Heart left ventricle (tissue), 16 donors: Measurements from ENCODE around the gene TRPM3. TPM values are rescaled to one million over a fixed set of nuclear protein-coding genes. Genes with fewer than 3 reads are reported as not detected.

ENCODE experiments used
- ATAC-seq, 4 donors: fragments of 200-7000 bp; cut with Tn5 transposase; one replicate each; pipeline ENCODE4 v1.9.1; 2020 to 2022; ENCODE audit warnings: moderate library complexity in 4 of 4, mild to moderate bottlenecking in 3 of 4, moderate number of reproducible peaks in 1 of 4
- DNase-seq, 5 donors: peaks; one replicate each; pipeline ENCODE4 v3.0.0-alpha.2; 2020
- H3K27ac ChIP-seq, 12 donors: fragments of 200-600 bp; sonication (generic) in 4 of 12; one replicate each; pipeline versions ENCODE4 v1.5.0 to v1.8.0; 2016 to 2022; ENCODE audit warnings: mild to moderate bottlenecking in 2 of 12
- H3K27me3 ChIP-seq, 9 donors: fragments of 200-600 bp; sonication (generic) in 2 of 9; one replicate each; pipeline versions ENCODE4 v1.5.1 to v1.8.0; 2016 to 2022; ENCODE audit warnings: mild to moderate bottlenecking in 3 of 9
- H3K36me3 ChIP-seq, 9 donors: fragments of 200-600 bp; sonication (generic) in 2 of 9; one replicate each; pipeline versions ENCODE4 v1.5.0 to v1.8.0; 2018 to 2022; ENCODE audit warnings: mild to moderate bottlenecking in 2 of 9
- H3K4me1 ChIP-seq, 12 donors: fragments of 200-600 bp; sonication (generic) in 4 of 12; one replicate each; pipeline versions ENCODE4 v1.5.0 to v1.8.0; 2016 to 2022; ENCODE audit warnings: mild to moderate bottlenecking in 3 of 12
- H3K4me3 ChIP-seq, 12 donors: fragments of 200-600 bp; sonication (generic) in 4 of 12; one replicate each; pipeline versions ENCODE4 v1.5.0 to v1.8.0; 2017 to 2022; ENCODE audit warnings: mild to moderate bottlenecking in 9 of 12, moderate library complexity in 4 of 12
- H3K9me3 ChIP-seq, 12 donors: fragments of 200-600 bp; sonication (generic) in 4 of 12; one replicate each; pipeline versions ENCODE4 v1.5.0 to v1.8.0; 2016 to 2022; ENCODE audit warnings: mild to moderate bottlenecking in 1 of 12
- CTCF ChIP-seq, 12 donors: fragments of 200-600 bp; sonication (generic) in 4 of 12; IDR thresholded peaks; one replicate each; pipeline versions ENCODE4 v1.5.0 to v1.8.0; 2018 to 2022; ENCODE audit warnings: antibody characterized with exemption in 12 of 12, mild to moderate bottlenecking in 5 of 12
- POLR2A ChIP-seq, 2 donors: fragments of 450-650 bp; IDR thresholded peaks; one replicate each; pipeline ENCODE4 v1.6.1; 2017; ENCODE audit warnings: antibody characterized with exemption in 2 of 2, mild to moderate bottlenecking in 2 of 2, moderate library complexity in 2 of 2
- WGBS, 4 donors: extraction: QIAGEN DNeasy Blood & Tissue Kit in 2 of 4; methylation state at CpG; one replicate each; pipeline versions ENCODE4 v1.1.5 to v1.1.7; 2013 to 2018; 5-methylcytosine and 5-hydroxymethylcytosine counted together
- intact Hi-C, 10 donors: fragments of 100-400 bp; cut with DNase I; formaldehyde crosslinking; loops; one replicate each; pipeline versions ENCODE4 v1.11.1 to v1.14.2; 2022
- polyA plus RNA-seq, 2 donors: library from polyadenylated mRNA; stranded (reverse); fragments of 200-250 nt; gene quantifications; one replicate each; pipeline ENCODE4 v1.2.3, GENCODE V29; 2013
- total RNA-seq, 9 donors: library from RNA; depleted of rRNA in 2 of 9; stranded (reverse); fragments of >200 nt in 2 of 9; fragmentation: NEBNext Ultra II Directional in 3 of 9; extraction: Animal tissue kit (Norgen Biotek cat#: 25700) in 3 of 9; gene quantifications; one replicate each; pipeline versions ENCODE4 v1.1.0 to v1.2.4, GENCODE V29; 2016 to 2023
- donor health status: ischemic (EF 13 %, LVEDD 7.1; RV severe dilation, severe dysfunction).
- donor health status: healthy with polysubstance abuse.
- donor health status: DM: no; HTN: yes; CAD: no.
- donor health status: DM: no; HTN: no; CAD: no.
- donor health status: ischemic (EF 25% LVEDD 6.9; RV normal size, moderate dysfunction).
- donor health status: ischemic (EF 25% LVEDD 5.7; RV mildly dilated, moderate dysfunction).
- donor health status: healthy.
- donor health status: DM: yes; HTN: yes; CAD: no.
- donor health status: ischemic (EF 35%, LVEDD 5.7; RV mildly dilated, moderate dysfunction).
- donor health status: nonischemic (EF 11% LVEDD 7.7; RV severe dilation, severe dysfunction).
- donor health status: DM: yes; HTN: yes; CAD: no.
- donor health status: PGD.
- donor health status: ischemic (EF 29% LVEDD 5.4; RV normal size, mild dysfunction).
- donor health status: nonischemic (EF 23%, LVEDD 6.1; RV moderate dilation, normal function).

The TRPM3 gene
- total and polyA plus RNA-seq, 11 donors = 0.02 to 0.91 (median 0.10) TPM; not detected in 1

GRCh38 chr9:71136696-71137095 lies 15.3 kb upstream of the TRPM3 start:
- no peak overlapping the region for H3K27ac ChIP-seq
- intact Hi-C loops = no loop called here
- no peaks in the 10 kb centered on the region for H3K4me1 ChIP-seq
- WGBS, 4 donors = 63 to 71% (median 67%) methylated on average over 6 of the region's 6 CpGs
- TF ChIP-seq CTCF (IDR thresholded peaks at IDR 0.05) (no peak), POLR2A (IDR thresholded peaks at IDR 0.05) (no peak)
- no peak for DNase-seq
- no peaks in the 10 kb centered on the region for H3K9me3 ChIP-seq
- no peaks in the 10 kb centered on the region for H3K27me3 ChIP-seq
- ATAC-seq = no peak
- H3K36me3 ChIP-seq = no peaks in the 10 kb centered on the region
- no peak overlapping the region for H3K4me3 ChIP-seq

GRCh38 chr9:71131145-71131544 lies 9.7 kb upstream of the TRPM3 start:
- Histone ChIP-seq H3K4me1 (no peaks in the 10 kb centered on the region), H3K27me3 (no peaks in the 10 kb centered on the region), H3K9me3 (no peaks in the 10 kb centered on the region), H3K36me3 (no peaks in the 10 kb centered on the region), H3K27ac (no peak overlapping the region), H3K4me3 (no peak overlapping the region)
- no peak for ATAC-seq
- WGBS, 4 donors = 47 to 79% (median 64%) methylated on average over 3 of the region's 3 CpGs
- DNase-seq = no peak
- TF ChIP-seq POLR2A (IDR thresholded peaks at IDR 0.05) (no peak), CTCF (IDR thresholded peaks at IDR 0.05) (no peak)
- intact Hi-C loops = no loop called here

- ATAC-seq (no peak), DNase-seq (no peak)
- intact Hi-C loops = no loop called here
- 88 to 99% (median 97%) methylated on average over 4 of the region's 4 CpGs for WGBS, 4 donors
- Histone ChIP-seq H3K36me3 (no peaks in the 10 kb centered on the region), H3K4me3 (no peak overlapping the region), H3K27ac (no peak overlapping the region), H3K4me1 (no peaks in the 10 kb centered on the region), H3K27me3 (no peaks in the 10 kb centered on the region), H3K9me3 (no peaks in the 10 kb centered on the region)
- no peak for TF ChIP-seq POLR2A (IDR thresholded peaks at IDR 0.05)
Measured at GRCh38 chr9:71130521-71130920, 9.1 kb upstream of the TRPM3 start.

- ATAC-seq (no peak), DNase-seq (no peak)
- no peak overlapping the region for H3K4me3 ChIP-seq
- TF ChIP-seq POLR2A (IDR thresholded peaks at IDR 0.05) = no peak
- TF ChIP-seq CTCF (IDR thresholded peaks at IDR 0.05) = no peak
- H3K27ac ChIP-seq = no peak overlapping the region
- peaks cover 0 to 9% (median 0%) of the 10 kb centered on the region in 9 donors for H3K27me3 ChIP-seq
- H3K36me3 ChIP-seq = no peaks in the 10 kb centered on the region
- intact Hi-C loops = no loop called here
- no peaks in the 10 kb centered on the region for H3K9me3 ChIP-seq
- H3K4me1 ChIP-seq = no peaks in the 10 kb centered on the region
- WGBS, 4 donors = 74 to 82% (median 76%) methylated on average over 2 of the region's 2 CpGs
Measured at GRCh38 chr9:71128796-71129195, 7.4 kb upstream of the TRPM3 start.

- intact Hi-C loops = no loop called here
- 93 to 100% (median 97%) methylated on average over 2 of the region's 2 CpGs for WGBS, 4 donors
- peaks cover 0 to 19% (median 3%) of the 10 kb centered on the region in 9 donors for H3K27me3 ChIP-seq
Measured at GRCh38 chr9:71127301-71127700, 5.9 kb upstream of the TRPM3 start.

More at GRCh38 chr9:71127301-71127700, 5.9 kb upstream of the TRPM3 start:
- Histone ChIP-seq H3K27ac (no peak overlapping the region), H3K4me1 (no peaks in the 10 kb centered on the region), H3K4me3 (no peak overlapping the region), H3K9me3 (no peaks in the 10 kb centered on the region), H3K36me3 (no peaks in the 10 kb centered on the region)
- ATAC-seq (no peak), DNase-seq (no peak)
- TF ChIP-seq CTCF (IDR thresholded peaks at IDR 0.05) (no peak), POLR2A (IDR thresholded peaks at IDR 0.05) (no peak)
